SK-N-SH (cell line): Measurements from ENCODE around the gene CRNN. TPM values are rescaled to one million over a fixed set of nuclear protein-coding genes. Genes with fewer than 3 reads are reported as not detected.

Experiments
- CTCF ChIA-PET: fragments of 300-600, 350-600 bp; formaldehyde crosslinking; extraction: SDS; loops from one replicate; lab custom pipeline; 2021; lab: Yijun Ruan, JAX
- POLR2A ChIA-PET: fragments of 350-600 bp; sonication (Branson Sonifier 250); formaldehyde crosslinking; extraction: SDS; loops from one replicate; lab custom pipeline; 2020; ENCODE audit warnings: antibody characterized with exemption, inconsistent platforms; lab: Yijun Ruan, JAX
- DNase-seq: peaks from one replicate; pipeline ENCODE4 v3.0.0; 2012
- H2AFZ ChIP-seq: fragments of 200-600 bp; sonication (generic); 2 replicates; pipeline ENCODE4 v1.8.1; 2016; ENCODE audit warnings: antibody characterized with exemption, mild to moderate bottlenecking, low read depth
- H3F3A ChIP-seq: fragments of 200-600 bp; sonication (generic); replicated peaks from 2 replicates; pipeline ENCODE3; 2016; ENCODE audit warnings: antibody characterized with exemption, mild to moderate bottlenecking; ENCODE audit not compliant: insufficient read depth
- H3K27ac ChIP-seq, 2 experiments: fragments of 200-500 bp in 1 of 2; fragments of 200-600 bp in 1 of 2; sonication (Bioruptor generic) in 1 of 2; sonication (generic), shearing (Covaris generic) in 1 of 2; 2 replicates each; pipeline versions ENCODE4 v1.5.1 to v1.6.1; 2014 to 2016; ENCODE audit warnings: low read depth in 2 of 2, inconsistent platforms in 1 of 2, low read length in 1 of 2, mild to moderate bottlenecking in 1 of 2, mixed read lengths in 1 of 2
- H3K27me3 ChIP-seq: fragments of 200-600 bp; sonication (generic), shearing (Covaris generic); 2 replicates; pipeline ENCODE4 v1.6.1; 2016; ENCODE audit warnings: mixed run types; ENCODE audit not compliant: insufficient read depth
- H3K36me3 ChIP-seq, 2 experiments: fragments of 200-500 bp in 1 of 2; fragments of 200-600 bp in 1 of 2; sonication (Bioruptor generic) in 1 of 2; sonication (generic) in 1 of 2; replicated peaks in 1 of 2; 2 replicates each; pipeline versions ENCODE3 to v1.5.1; 2014 to 2016; ENCODE audit warnings: low read length in 1 of 2, mild to moderate bottlenecking in 1 of 2; ENCODE audit not compliant: insufficient read depth in 2 of 2, control insufficient read depth in 1 of 2
- H3K4me1 ChIP-seq, 2 experiments: fragments of 200-500 bp in 1 of 2; fragments of 200-600 bp in 1 of 2; sonication (Bioruptor generic) in 1 of 2; sonication (generic), shearing (Covaris generic) in 1 of 2; 2 replicates each; pipeline versions ENCODE4 v1.5.1 to v1.6.1; 2014 to 2016; ENCODE audit warnings: low read depth in 1 of 2, low read length in 1 of 2, mixed run types in 1 of 2; ENCODE audit not compliant: insufficient read depth in 2 of 2, control insufficient read depth in 1 of 2
- H3K4me2 ChIP-seq: fragments of 200-600 bp; sonication (generic), shearing (Covaris generic); 2 replicates; pipeline ENCODE4 v1.6.1; 2017; ENCODE audit warnings: mixed run types
- H3K4me3 ChIP-seq, 2 experiments: fragments of 200-500 bp in 1 of 2; fragments of 200-600 bp in 1 of 2; sonication (Bioruptor generic) in 1 of 2; sonication (generic), shearing (Covaris generic) in 1 of 2; 2 replicates each; pipeline versions ENCODE4 v1.5.1 to v1.8.1; 2014 to 2016; ENCODE audit warnings: low read depth in 2 of 2, inconsistent platforms in 1 of 2, low read length in 1 of 2, mild to moderate bottlenecking in 1 of 2, mixed read lengths in 1 of 2, moderate library complexity in 1 of 2
- H3K79me2 ChIP-seq: fragments of 200-600 bp; sonication (generic); 2 replicates; pipeline ENCODE4 v1.8.1; 2017; ENCODE audit warnings: mild to moderate bottlenecking; ENCODE audit not compliant: insufficient read depth
- H3K9ac ChIP-seq: fragments of 200-600 bp; sonication (generic); 2 replicates; pipeline ENCODE4 v1.6.1; 2017; ENCODE audit warnings: mixed run types
- H3K9me2 ChIP-seq: fragments of 200-600 bp; sonication (generic); 2 replicates; pipeline ENCODE4 v1.6.1; 2017; ENCODE audit warnings: mixed run types
- H3K9me3 ChIP-seq: fragments of 200-600 bp; sonication (generic); 2 replicates; pipeline ENCODE4 v1.6.1; 2017; ENCODE audit warnings: mixed run types, mild to moderate bottlenecking, moderate library complexity
- H4K20me1 ChIP-seq: fragments of 200-600 bp; sonication (generic); 2 replicates; pipeline ENCODE4 v1.6.1; 2017; ENCODE audit warnings: mild to moderate bottlenecking, mixed run types; ENCODE audit not compliant: insufficient read depth
- CHD2 ChIP-seq: fragments of 150-350 bp; IDR thresholded peaks from 2 replicates; pipeline ENCODE4 v1.6.1; 2018; ENCODE audit warnings: low read length; ENCODE audit not compliant: partially characterized antibody
- EP300 ChIP-seq, 2 experiments: IDR thresholded peaks; 2 replicates each; pipeline versions ENCODE4 v1.4.0 to v1.6.1; 2012; ENCODE audit warnings: borderline replicate concordance in 1 of 2, low read depth in 1 of 2, low read length in 1 of 2
- FOXM1 ChIP-seq: IDR thresholded peaks from 2 replicates; pipeline ENCODE4 v1.4.0; 2012; ENCODE audit warnings: low read depth, mild to moderate bottlenecking
- GABPA ChIP-seq: IDR thresholded peaks from 2 replicates; pipeline ENCODE4 v1.4.0; 2012; ENCODE audit warnings: low read depth, mild to moderate bottlenecking
- JUND ChIP-seq: IDR thresholded peaks from 2 replicates; pipeline ENCODE4 v1.4.0; 2012
- MEF2A ChIP-seq: IDR thresholded peaks from 2 replicates; pipeline ENCODE4 v1.4.0; 2012; ENCODE audit warnings: low read depth, borderline replicate concordance
- NFIC ChIP-seq: IDR thresholded peaks from 2 replicates; pipeline ENCODE4 v1.4.0; 2012; ENCODE audit warnings: borderline replicate concordance
- POLR2AphosphoS5 ChIP-seq: IDR thresholded peaks from 2 replicates; pipeline ENCODE4 v1.6.1; 2012; ENCODE audit warnings: low read depth, low read length
- RAD21 ChIP-seq: IDR thresholded peaks from 2 replicates; pipeline ENCODE4 v1.6.1; 2012; ENCODE audit warnings: mild to moderate bottlenecking, low read length
- RXRA ChIP-seq: IDR thresholded peaks from 2 replicates; pipeline ENCODE4 v1.4.0; 2012; ENCODE audit warnings: low read depth, mild to moderate bottlenecking, borderline replicate concordance
- SIN3A ChIP-seq: IDR thresholded peaks from 2 replicates; pipeline ENCODE4 v1.6.1; 2012; ENCODE audit warnings: low read depth, mild to moderate bottlenecking, low read length, moderate library complexity, borderline replicate concordance
- TCF12 ChIP-seq: IDR thresholded peaks from 2 replicates; pipeline ENCODE4 v1.4.0; 2012
- TEAD4 ChIP-seq: IDR thresholded peaks from 2 replicates; pipeline ENCODE4 v1.4.0; 2012; ENCODE audit warnings: mild to moderate bottlenecking, borderline replicate concordance; ENCODE audit not compliant: insufficient read depth
- WGBS: methylation state at CpG from one replicate; pipeline ENCODE4 v1.1.6; 2017; ENCODE audit warnings: low lambda C conversion rate; 5-methylcytosine and 5-hydroxymethylcytosine counted together
- polyA plus RNA-seq, 3 experiments: library from polyadenylated mRNA; depleted of rRNA; stranded (reverse); fragments of >200 nt; gene quantifications; 2 replicates each; pipeline ENCODE4 v1.2.3, GENCODE V29; 2012
- TF ChIP-seq, protein P1 (sequence below): IDR thresholded peaks from 2 replicates; pipeline ENCODE4; 2012
- TF ChIP-seq, protein P2 (sequence below): fragments of 200-600 bp; sonication (generic); IDR thresholded peaks from 2 replicates; pipeline ENCODE4 v1.6.1; 2017; ENCODE audit warnings: antibody characterized with exemption, mild to moderate bottlenecking, moderate library complexity
- TF ChIP-seq, protein P3 (sequence below): IDR thresholded peaks from 2 replicates; pipeline ENCODE4 v1.4.0; 2012; ENCODE audit warnings: low read depth, borderline replicate concordance
- TF ChIP-seq, protein P4 (sequence below): IDR thresholded peaks from 2 replicates; pipeline ENCODE4 v1.4.0; 2012; ENCODE audit warnings: low read depth
- TF ChIP-seq, protein P5 (sequence below): IDR thresholded peaks from 2 replicates; pipeline ENCODE4 v1.4.0; 2012; ENCODE audit warnings: low read depth, borderline replicate concordance

Gene CRNN
- polyA plus RNA-seq, 1 of the 3 experiments (the other 2 are of a cell fraction) = not detected

DNA sequence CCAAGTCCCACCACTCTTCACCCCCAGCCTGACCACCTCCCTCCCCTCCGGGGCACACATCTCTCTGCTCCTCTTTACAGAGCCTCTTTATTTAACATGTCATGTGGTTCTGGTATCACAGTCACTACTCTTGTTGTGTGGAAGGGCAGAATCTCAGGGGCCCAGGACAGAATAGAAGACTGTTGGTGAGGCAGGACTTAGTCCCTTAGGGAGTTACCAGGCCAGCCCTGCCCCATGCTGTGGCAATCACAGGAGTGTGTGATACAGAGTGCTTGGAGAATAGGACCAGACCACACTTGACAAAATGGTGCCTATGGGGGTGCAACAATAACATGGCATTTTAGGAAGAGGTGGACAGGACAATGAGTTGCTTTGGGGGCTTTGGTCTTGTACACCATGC lies 43.0 kb upstream of the CRNN start:
- POLR2A ChIA-PET = no interaction called here

DNA sequence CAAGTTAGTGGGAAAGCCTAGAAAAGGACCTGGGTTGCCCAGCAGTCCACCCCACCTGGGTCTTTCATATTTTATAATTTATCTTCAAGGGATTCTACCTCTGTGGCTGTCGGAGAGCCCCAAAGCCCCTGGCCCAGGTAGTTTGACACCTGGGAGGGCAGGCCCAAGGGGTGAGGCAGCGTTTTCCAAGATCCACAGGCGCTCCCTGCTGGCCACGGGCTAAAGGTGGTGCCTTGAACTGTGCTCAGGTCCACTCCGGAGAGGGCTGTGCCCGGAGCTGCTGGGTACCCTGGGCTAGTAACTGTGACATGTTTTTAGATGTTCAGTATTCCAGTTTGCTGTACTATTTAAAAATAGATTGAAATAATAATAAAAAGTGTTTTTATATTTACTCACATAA lies 37.2 kb upstream of the CRNN start:
- POLR2A ChIA-PET = no interaction called here
- Histone ChIP-seq H3K27ac (no peak overlapping the region), H3K9me3 (no peaks in the 10 kb centered on the region), H3K9me2 (no peaks in the 10 kb centered on the region), H3F3A (no peaks in the 10 kb centered on the region), H2AFZ (no peak overlapping the region), H3K36me3 (no peaks in the 10 kb centered on the region), H3K4me2 (no peak overlapping the region), H3K4me3 (no peak overlapping the region), H4K20me1 (no peaks in the 10 kb centered on the region), H3K4me1 (no peaks in the 10 kb centered on the region), H3K79me2 (no peaks in the 10 kb centered on the region), H3K27me3 (peaks cover 50% of the 10 kb centered on the region), H3K9ac (no peak overlapping the region)
- no peak for DNase-seq
- CTCF ChIA-PET = interaction anchor here (1.4 kb wide), 1 partner anchor 8 kb away, joined by 5 read pairs; no protein-coding TSS in a partner anchor
- WGBS = 9% methylated on average over 6 of the region's 6 CpGs
- TF ChIP-seq NFIC (no peak), MEF2A (no peak), GABPA (no peak), SIN3A (no peak), FOXM1 (no peak), CHD2 (no peak), POLR2AphosphoS5 (no peak), TEAD4 (no peak), EP300 (IDR thresholded peaks at IDR 0.05; ENCODE audit: borderline replicate concordance in 1 of 2, low read depth in 1 of 2, low read length in 1 of 2) (no peak), JUND (no peak), RAD21 (no peak), RXRA (no peak)
- TF ChIP-seq, protein P1, sequence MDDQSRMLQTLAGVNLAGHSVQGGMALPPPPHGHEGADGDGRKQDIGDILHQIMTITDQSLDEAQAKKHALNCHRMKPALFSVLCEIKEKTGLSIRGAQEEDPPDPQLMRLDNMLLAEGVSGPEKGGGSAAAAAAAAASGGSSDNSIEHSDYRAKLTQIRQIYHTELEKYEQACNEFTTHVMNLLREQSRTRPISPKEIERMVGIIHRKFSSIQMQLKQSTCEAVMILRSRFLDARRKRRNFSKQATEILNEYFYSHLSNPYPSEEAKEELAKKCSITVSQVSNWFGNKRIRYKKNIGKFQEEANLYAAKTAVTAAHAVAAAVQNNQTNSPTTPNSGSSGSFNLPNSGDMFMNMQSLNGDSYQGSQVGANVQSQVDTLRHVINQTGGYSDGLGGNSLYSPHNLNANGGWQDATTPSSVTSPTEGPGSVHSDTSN = no peak
- TF ChIP-seq, protein P2, sequence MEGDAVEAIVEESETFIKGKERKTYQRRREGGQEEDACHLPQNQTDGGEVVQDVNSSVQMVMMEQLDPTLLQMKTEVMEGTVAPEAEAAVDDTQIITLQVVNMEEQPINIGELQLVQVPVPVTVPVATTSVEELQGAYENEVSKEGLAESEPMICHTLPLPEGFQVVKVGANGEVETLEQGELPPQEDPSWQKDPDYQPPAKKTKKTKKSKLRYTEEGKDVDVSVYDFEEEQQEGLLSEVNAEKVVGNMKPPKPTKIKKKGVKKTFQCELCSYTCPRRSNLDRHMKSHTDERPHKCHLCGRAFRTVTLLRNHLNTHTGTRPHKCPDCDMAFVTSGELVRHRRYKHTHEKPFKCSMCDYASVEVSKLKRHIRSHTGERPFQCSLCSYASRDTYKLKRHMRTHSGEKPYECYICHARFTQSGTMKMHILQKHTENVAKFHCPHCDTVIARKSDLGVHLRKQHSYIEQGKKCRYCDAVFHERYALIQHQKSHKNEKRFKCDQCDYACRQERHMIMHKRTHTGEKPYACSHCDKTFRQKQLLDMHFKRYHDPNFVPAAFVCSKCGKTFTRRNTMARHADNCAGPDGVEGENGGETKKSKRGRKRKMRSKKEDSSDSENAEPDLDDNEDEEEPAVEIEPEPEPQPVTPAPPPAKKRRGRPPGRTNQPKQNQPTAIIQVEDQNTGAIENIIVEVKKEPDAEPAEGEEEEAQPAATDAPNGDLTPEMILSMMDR = no peak
- TF ChIP-seq, protein P3, sequence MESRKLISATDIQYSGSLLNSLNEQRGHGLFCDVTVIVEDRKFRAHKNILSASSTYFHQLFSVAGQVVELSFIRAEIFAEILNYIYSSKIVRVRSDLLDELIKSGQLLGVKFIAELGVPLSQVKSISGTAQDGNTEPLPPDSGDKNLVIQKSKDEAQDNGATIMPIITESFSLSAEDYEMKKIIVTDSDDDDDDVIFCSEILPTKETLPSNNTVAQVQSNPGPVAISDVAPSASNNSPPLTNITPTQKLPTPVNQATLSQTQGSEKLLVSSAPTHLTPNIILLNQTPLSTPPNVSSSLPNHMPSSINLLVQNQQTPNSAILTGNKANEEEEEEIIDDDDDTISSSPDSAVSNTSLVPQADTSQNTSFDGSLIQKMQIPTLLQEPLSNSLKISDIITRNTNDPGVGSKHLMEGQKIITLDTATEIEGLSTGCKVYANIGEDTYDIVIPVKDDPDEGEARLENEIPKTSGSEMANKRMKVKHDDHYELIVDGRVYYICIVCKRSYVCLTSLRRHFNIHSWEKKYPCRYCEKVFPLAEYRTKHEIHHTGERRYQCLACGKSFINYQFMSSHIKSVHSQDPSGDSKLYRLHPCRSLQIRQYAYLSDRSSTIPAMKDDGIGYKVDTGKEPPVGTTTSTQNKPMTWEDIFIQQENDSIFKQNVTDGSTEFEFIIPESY = no peak
- TF ChIP-seq, protein P4, sequence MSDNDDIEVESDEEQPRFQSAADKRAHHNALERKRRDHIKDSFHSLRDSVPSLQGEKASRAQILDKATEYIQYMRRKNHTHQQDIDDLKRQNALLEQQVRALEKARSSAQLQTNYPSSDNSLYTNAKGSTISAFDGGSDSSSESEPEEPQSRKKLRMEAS = no peak

More for the DNA sequence above, 43.0 kb upstream of the CRNN start:
- CTCF ChIA-PET = no interaction called here
- Histone ChIP-seq H3F3A (no peaks in the 10 kb centered on the region), H3K36me3 (no peaks in the 10 kb centered on the region), H2AFZ (no peak overlapping the region), H3K9me2 (no peaks in the 10 kb centered on the region), H3K9ac (no peak overlapping the region), H3K9me3 (no peaks in the 10 kb centered on the region), H3K4me2 (no peak overlapping the region), H3K27me3 (peaks cover 13% of the 10 kb centered on the region; the same call in 1 of the 2 replicates), H3K4me3 (no peak overlapping the region), H3K27ac (no peak overlapping the region), H3K79me2 (no peaks in the 10 kb centered on the region), H3K4me1 (peaks cover 0 to 2% of the 10 kb centered on the region in 2 experiments; a peak in 1 of 4 replicates), H4K20me1 (no peaks in the 10 kb centered on the region)
- no peak for TF ChIP-seq TCF12
- no peak for TF ChIP-seq FOXM1
- no peak for TF ChIP-seq EP300 (IDR thresholded peaks at IDR 0.05; ENCODE audit: borderline replicate concordance in 1 of 2, low read depth in 1 of 2, low read length in 1 of 2)
- TF ChIP-seq, protein P3 = no peak
- TF ChIP-seq, protein P5, sequence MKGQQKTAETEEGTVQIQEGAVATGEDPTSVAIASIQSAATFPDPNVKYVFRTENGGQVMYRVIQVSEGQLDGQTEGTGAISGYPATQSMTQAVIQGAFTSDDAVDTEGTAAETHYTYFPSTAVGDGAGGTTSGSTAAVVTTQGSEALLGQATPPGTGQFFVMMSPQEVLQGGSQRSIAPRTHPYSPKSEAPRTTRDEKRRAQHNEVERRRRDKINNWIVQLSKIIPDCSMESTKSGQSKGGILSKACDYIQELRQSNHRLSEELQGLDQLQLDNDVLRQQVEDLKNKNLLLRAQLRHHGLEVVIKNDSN = no peak
- DNase-seq = no peak
- 8% methylated on average over 1 of the region's 1 CpG for whole genome bisulfite sequencing
